Mesenchymal stem cell (in vitro differentiated cells and primary cell): ENCODE results near the gene PSMD2.

ENCODE experiments used
- DNase-seq: peaks from one replicate; pipeline ENCODE4 v3.0.0-alpha.2; 2013
- H2AFZ ChIP-seq: one replicate; pipeline ENCODE4 v1.6.1; 2013; ENCODE audit warnings: low read depth, mild to moderate bottlenecking, control low read depth, inconsistent platforms, low read length, moderate library complexity
- H2AK5ac ChIP-seq: 2 replicates; pipeline ENCODE4 v1.6.1; 2013; ENCODE audit warnings: low read length, moderate library complexity, mild to moderate bottlenecking, inconsistent platforms; ENCODE audit not compliant: severe bottlenecking
- H2BK120ac ChIP-seq: one replicate; pipeline ENCODE4 v1.6.1; 2013; ENCODE audit warnings: low read depth, mild to moderate bottlenecking, inconsistent platforms, low read length, moderate library complexity
- H2BK12ac ChIP-seq, 2 experiments: one replicate each; pipeline ENCODE4 v1.6.1; 2013; ENCODE audit warnings: inconsistent platforms in 2 of 2, low read length in 2 of 2, mild to moderate bottlenecking in 2 of 2, moderate library complexity in 2 of 2, control low read depth in 1 of 2
- H2BK15ac ChIP-seq: one replicate; pipeline ENCODE4 v1.6.1; 2013; ENCODE audit warnings: mild to moderate bottlenecking, low read depth, inconsistent platforms; ENCODE audit not compliant: poor library complexity, severe bottlenecking
- H2BK5ac ChIP-seq: 2 replicates; pipeline ENCODE4 v1.6.1; 2013; ENCODE audit warnings: low read depth, mild to moderate bottlenecking, low read length, control low read depth, inconsistent platforms; ENCODE audit not compliant: poor library complexity, severe bottlenecking
- H3K14ac ChIP-seq, 2 experiments: one replicate each; pipeline ENCODE4 v1.6.1; 2013; ENCODE audit warnings: inconsistent platforms in 2 of 2, low read length in 2 of 2, control low read depth in 1 of 2, mild to moderate bottlenecking in 1 of 2, moderate library complexity in 1 of 2
- H3K18ac ChIP-seq, 2 experiments: one replicate each; pipeline ENCODE4 v1.6.1; 2013; ENCODE audit warnings: inconsistent platforms in 2 of 2, low read length in 2 of 2, control low read depth in 1 of 2, low read depth in 1 of 2, mild to moderate bottlenecking in 1 of 2
- H3K23ac ChIP-seq, 2 experiments: one replicate each; pipeline ENCODE4 v1.6.1; 2013; ENCODE audit warnings: inconsistent platforms in 2 of 2, low read length in 2 of 2, mild to moderate bottlenecking in 2 of 2, moderate library complexity in 2 of 2, control low read depth in 1 of 2
- H3K27ac ChIP-seq: 2 replicates; pipeline ENCODE4 v1.5.1; 2013; ENCODE audit warnings: mild to moderate bottlenecking, moderate library complexity, low read length, control low read depth, inconsistent platforms; ENCODE audit not compliant: poor library complexity, severe bottlenecking
- H3K27me3 ChIP-seq, 2 experiments: 2 replicates each; pipeline versions ENCODE4 v1.6.1 to v1.7.0; 2013; ENCODE audit warnings: low read length in 2 of 2, mild to moderate bottlenecking in 2 of 2, moderate library complexity in 2 of 2, control low read depth in 1 of 2, inconsistent platforms in 1 of 2; ENCODE audit not compliant: control insufficient read depth in 1 of 2, insufficient read depth in 1 of 2
- H3K36me3 ChIP-seq, 2 experiments: 2 replicates each; pipeline versions ENCODE4 v1.6.1 to v1.7.0; 2013; ENCODE audit warnings: low read length in 2 of 2, control low read depth in 1 of 2, inconsistent platforms in 1 of 2, low read depth in 1 of 2, mild to moderate bottlenecking in 1 of 2; ENCODE audit not compliant: insufficient read depth in 2 of 2, control insufficient read depth in 1 of 2
- H3K4ac ChIP-seq, 2 experiments: one replicate each; pipeline ENCODE4 v1.6.1; 2013; ENCODE audit warnings: inconsistent platforms in 2 of 2, low read length in 2 of 2, mild to moderate bottlenecking in 2 of 2, moderate library complexity in 2 of 2, control low read depth in 1 of 2, low read depth in 1 of 2
- H3K4me1 ChIP-seq: 2 replicates; pipeline ENCODE4 v1.6.1; 2013; ENCODE audit warnings: low read depth, low read length, control low read depth; ENCODE audit not compliant: control insufficient read depth, insufficient read depth
- H3K4me2 ChIP-seq: 2 replicates; pipeline ENCODE4 v1.6.1; 2013; ENCODE audit warnings: low read length, mild to moderate bottlenecking, inconsistent platforms; ENCODE audit not compliant: poor library complexity, severe bottlenecking
- H3K4me3 ChIP-seq, 2 experiments: 2 replicates each; pipeline versions ENCODE4 v1.5.1 to v1.7.0; 2013; ENCODE audit warnings: low read length in 2 of 2, mild to moderate bottlenecking in 2 of 2, control low read depth in 1 of 2, low read depth in 1 of 2; ENCODE audit not compliant: insufficient read depth in 1 of 2
- H3K79me1 ChIP-seq: replicated peaks from 2 replicates; pipeline ENCODE4 v1.6.1; 2013; ENCODE audit warnings: mild to moderate bottlenecking, control low read depth, low read length, inconsistent platforms; ENCODE audit not compliant: poor library complexity, severe bottlenecking
- H3K9ac ChIP-seq: 2 replicates; pipeline ENCODE4 v1.7.0; 2013; ENCODE audit warnings: mild to moderate bottlenecking, low read length, moderate library complexity
- H3K9me3 ChIP-seq: 2 replicates; pipeline ENCODE4 v1.7.0; 2013; ENCODE audit warnings: mild to moderate bottlenecking, low read length; ENCODE audit not compliant: control insufficient read depth
- H4K8ac ChIP-seq: one replicate; pipeline ENCODE4 v1.6.1; 2013; ENCODE audit warnings: inconsistent platforms, mild to moderate bottlenecking, low read length, moderate library complexity
- H4K91ac ChIP-seq: one replicate; pipeline ENCODE4 v1.6.1; 2013; ENCODE audit warnings: mild to moderate bottlenecking, low read length, inconsistent platforms
- WGBS: methylation state at CpG from one replicate; pipeline ENCODE4 v1.1.7; 2013; ENCODE audit warnings: mixed read lengths; 5-methylcytosine and 5-hydroxymethylcytosine counted together

The PSMD2 gene

GRCh38 chr3:184299488-184300377 is 692 bp downstream of the PSMD2 start:
- 17% methylated on average over 26 of the region's 29 CpGs for WGBS

DNA sequence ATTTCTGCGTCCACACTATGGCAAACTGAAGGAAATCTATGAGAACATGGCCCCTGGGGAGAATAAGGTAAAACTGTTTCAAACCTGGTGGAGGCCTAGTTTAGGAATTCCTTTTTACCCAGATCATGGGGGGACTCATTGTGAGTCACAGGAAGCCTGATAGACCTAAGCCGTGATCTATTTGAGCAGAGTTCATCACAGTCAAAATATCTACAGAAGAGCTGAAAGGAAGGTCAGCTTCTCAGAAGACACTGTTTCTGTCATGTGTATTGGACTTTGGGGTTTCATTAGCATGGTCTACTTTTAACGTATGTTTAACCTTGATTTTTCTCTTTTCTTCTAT is 1.3 kb downstream of the PSMD2 start:
- Histone ChIP-seq H3K27me3 (no peaks in the 10 kb centered on the region), H2BK5ac (no peak overlapping the region), H3K4me2 (peak overlapping the region; percentile 76), H3K4me3 (peak overlapping the region in 1 of 2 experiments; percentile 96), H2AK5ac (no peak overlapping the region), H3K4me1 (peaks cover 3% of the 10 kb centered on the region), H4K8ac (no peak overlapping the region), H2BK15ac (no peak overlapping the region), H4K91ac (no peak overlapping the region), H3K36me3 (peaks cover 32 to 52% of the 10 kb centered on the region in 2 experiments), H3K4ac (no peak overlapping the region), H2AFZ (no peak overlapping the region), H2BK120ac (no peak overlapping the region), H3K27ac (peak overlapping the region; percentile 75), H3K9ac (peak overlapping the region; percentile 97), H3K14ac (no peak overlapping the region), H3K79me1 (peaks cover 3% of the 10 kb centered on the region), H3K23ac (no peak overlapping the region), H3K18ac (no peak overlapping the region), H3K9me3 (no peaks in the 10 kb centered on the region), H2BK12ac (no peak overlapping the region)
- peak; percentile 49 for DNase-seq
- WGBS: 34% methylated on average over 3 of the region's 3 CpGs

More at GRCh38 chr3:184299488-184300377, 692 bp downstream of the PSMD2 start:
- Histone ChIP-seq H2AFZ (peak overlapping the region; percentile 76), H3K27ac (peak overlapping the region; percentile 75), H3K4me2 (peak overlapping the region; percentile 76), H3K79me1 (peaks cover 3% of the 10 kb centered on the region), H3K9me3 (no peaks in the 10 kb centered on the region), H4K8ac (peak overlapping the region; percentile 53), H3K4me1 (peaks cover 3% of the 10 kb centered on the region), H3K18ac (peak overlapping the region; percentile 73 to 82), H3K23ac (peak overlapping the region in 1 of 2 experiments; percentile 47), H2BK12ac (peak overlapping the region in 1 of 2 experiments; percentile 15), H4K91ac (peak overlapping the region; percentile 76), H3K14ac (peak overlapping the region in 1 of 2 experiments; percentile 82), H3K9ac (peak overlapping the region; percentile 97), H2BK15ac (peak overlapping the region; percentile 73), H2BK120ac (no peak overlapping the region), H3K4ac (peak overlapping the region in 1 of 2 experiments; percentile 87), H2AK5ac (peak overlapping the region; percentile 26), H3K36me3 (peaks cover 32 to 46% of the 10 kb centered on the region in 2 experiments), H3K27me3 (peaks cover 0 to 2% of the 10 kb centered on the region in 2 experiments), H3K4me3 (peak overlapping the region; percentile 91 to 96), H2BK5ac (peak overlapping the region; percentile 39)
- peak; percentile 79 for DNase-seq

- H3K4me3 ChIP-seq: no peak overlapping the region
- H3K27me3 ChIP-seq: no peaks in the 10 kb centered on the region
- DNase-seq: peak; percentile 11
- H2BK5ac ChIP-seq: no peak overlapping the region
- H4K8ac ChIP-seq: no peak overlapping the region
- no peak overlapping the region for H2AK5ac ChIP-seq
- H2BK15ac ChIP-seq: no peak overlapping the region
- peaks cover 3% of the 10 kb centered on the region for H3K4me1 ChIP-seq
- H3K23ac ChIP-seq: no peak overlapping the region
- WGBS: 90% methylated on average over 1 of the region's 1 CpG
- H2BK120ac ChIP-seq: no peak overlapping the region
- no peak overlapping the region for H2BK12ac ChIP-seq
- H3K79me1 ChIP-seq: peaks cover 17% of the 10 kb centered on the region
- H3K9me3 ChIP-seq: no peaks in the 10 kb centered on the region
- H4K91ac ChIP-seq: no peak overlapping the region
- no peak overlapping the region for H3K27ac ChIP-seq
- peaks cover 75 to 90% of the 10 kb centered on the region in 2 experiments for H3K36me3 ChIP-seq
- H3K9ac ChIP-seq: no peak overlapping the region
- H3K4ac ChIP-seq: no peak overlapping the region
- no peak overlapping the region for H2AFZ ChIP-seq
- no peak overlapping the region for H3K4me2 ChIP-seq
- H3K14ac ChIP-seq: no peak overlapping the region
- no peak overlapping the region for H3K18ac ChIP-seq
Observed at GRCh38 chr3:184305577-184305976, 6.5 kb downstream of the PSMD2 start.

DNA sequence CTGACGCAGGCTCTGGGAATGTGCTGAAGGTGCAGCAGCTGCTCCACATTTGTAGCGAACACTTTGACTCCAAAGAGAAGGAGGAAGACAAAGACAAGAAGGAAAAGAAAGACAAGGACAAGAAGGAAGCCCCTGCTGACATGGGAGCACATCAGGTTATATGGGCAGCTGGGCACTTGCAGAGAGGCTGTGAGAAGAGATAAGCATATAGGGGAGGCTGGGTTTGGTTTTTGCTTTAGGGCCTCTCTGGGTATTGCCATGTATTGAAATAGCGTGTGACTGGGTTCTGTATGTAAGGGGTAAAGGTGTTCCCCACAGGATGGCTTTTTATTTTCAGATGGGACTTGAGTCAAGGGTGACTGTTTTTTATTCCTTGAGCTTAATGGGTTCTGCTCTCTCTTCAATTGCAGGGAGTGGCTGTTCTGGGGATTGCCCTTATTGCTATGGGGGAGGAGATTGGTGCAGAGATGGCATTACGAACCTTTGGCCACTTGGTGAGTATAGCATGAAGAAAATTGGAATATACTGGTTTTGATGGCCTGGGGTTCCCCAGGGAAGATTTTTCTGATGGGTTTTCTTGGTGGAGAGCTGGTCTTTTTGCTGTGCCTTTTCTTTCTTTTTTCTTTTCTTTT is 7.4 kb downstream of the PSMD2 start:
- Histone ChIP-seq H2BK5ac (no peak overlapping the region), H3K4ac (no peak overlapping the region), H3K4me3 (no peak overlapping the region), H3K14ac (no peak overlapping the region), H3K4me1 (peaks cover 2% of the 10 kb centered on the region), H3K23ac (no peak overlapping the region), H3K27me3 (no peaks in the 10 kb centered on the region), H3K36me3 (peaks cover 73 to 82% of the 10 kb centered on the region in 2 experiments), H2BK12ac (no peak overlapping the region), H3K18ac (no peak overlapping the region), H3K79me1 (peaks cover 17% of the 10 kb centered on the region), H2BK15ac (no peak overlapping the region), H2BK120ac (no peak overlapping the region), H3K27ac (no peak overlapping the region), H4K91ac (no peak overlapping the region), H3K9me3 (no peaks in the 10 kb centered on the region), H2AFZ (no peak overlapping the region), H2AK5ac (no peak overlapping the region), H4K8ac (no peak overlapping the region), H3K4me2 (no peak overlapping the region), H3K9ac (no peak overlapping the region)
- 95% methylated on average over 4 of the region's 4 CpGs for WGBS
- DNase-seq: no peak
